Measurements from ENCODE around the gene CDC42BPB.
"Not testable (repeated sequence)": the region's sequence is repeated elsewhere in the genome, so short reads cannot be mapped to it uniquely, and the experiment has no call there.

Gene CDC42BPB

GRCh38 chr14:103073367-103073875 lies 16.1 kb upstream of the CDC42BPB start:
- FAIRE-seq = no peak

- no peak for FAIRE-seq
Measured at GRCh38 chr14:103072595-103073366, 15.4 kb upstream of the CDC42BPB start.

GRCh38 chr14:103071544-103072251 lies 14.3 kb upstream of the CDC42BPB start:
- no peak for FAIRE-seq

- FAIRE-seq = no peak
Measured at GRCh38 chr14:103070971-103071542, 13.7 kb upstream of the CDC42BPB start.

- no peak for FAIRE-seq
Measured at GRCh38 chr14:103070263-103070885, 13.0 kb upstream of the CDC42BPB start.

GRCh38 chr14:103068351-103069073 lies 11.2 kb upstream of the CDC42BPB start:
- no peak for FAIRE-seq

- FAIRE-seq = no peak
Measured at GRCh38 chr14:103067231-103067954, 10.0 kb upstream of the CDC42BPB start.

GRCh38 chr14:103066399-103066798 lies 9.1 kb upstream of the CDC42BPB start:
- FAIRE-seq = no peak

GRCh38 chr14:103065861-103066260 lies 8.5 kb upstream of the CDC42BPB start:
- no peak for FAIRE-seq

- FAIRE-seq = no peak
Measured at GRCh38 chr14:103064978-103065377, 7.6 kb upstream of the CDC42BPB start.

GRCh38 chr14:103064436-103064835 lies 7.1 kb upstream of the CDC42BPB start:
- FAIRE-seq = no peak

- FAIRE-seq = no peak
Measured at GRCh38 chr14:103061482-103061976, 4.2 kb upstream of the CDC42BPB start.

GRCh38 chr14:103059556-103059955 lies 2.2 kb upstream of the CDC42BPB start:
- FAIRE-seq = no peak

- FAIRE-seq = no peak
Measured at GRCh38 chr14:103058164-103059055, 1.1 kb upstream of the CDC42BPB start.

GRCh38 chr14:103057028-103057371 lies 349 bp downstream of the CDC42BPB start:
- FAIRE-seq = no peak

- FAIRE-seq = no peak
Measured at GRCh38 chr14:103056322-103057027, 874 bp downstream of the CDC42BPB start.

GRCh38 chr14:103055695-103056094 lies 1.7 kb downstream of the CDC42BPB start:
- no peak for FAIRE-seq

GRCh38 chr14:103052407-103052806 lies 4.9 kb downstream of the CDC42BPB start:
- FAIRE-seq = no peak

- FAIRE-seq = no peak
Measured at GRCh38 chr14:103050935-103051334, 6.4 kb downstream of the CDC42BPB start.

GRCh38 chr14:103047453-103047852 lies 9.9 kb downstream of the CDC42BPB start:
- not testable (repeated sequence) for FAIRE-seq

All from endometrium (tissue), 2 donors.